Ammon's horn (tissue), 1 donor: ENCODE results near the gene NUP210.

ENCODE experiments used
- DNase-seq: peaks from one replicate; pipeline ENCODE4 v3.0.0-alpha.2; 2016; ENCODE audit warnings: low spot score

The NUP210 gene

DNA sequence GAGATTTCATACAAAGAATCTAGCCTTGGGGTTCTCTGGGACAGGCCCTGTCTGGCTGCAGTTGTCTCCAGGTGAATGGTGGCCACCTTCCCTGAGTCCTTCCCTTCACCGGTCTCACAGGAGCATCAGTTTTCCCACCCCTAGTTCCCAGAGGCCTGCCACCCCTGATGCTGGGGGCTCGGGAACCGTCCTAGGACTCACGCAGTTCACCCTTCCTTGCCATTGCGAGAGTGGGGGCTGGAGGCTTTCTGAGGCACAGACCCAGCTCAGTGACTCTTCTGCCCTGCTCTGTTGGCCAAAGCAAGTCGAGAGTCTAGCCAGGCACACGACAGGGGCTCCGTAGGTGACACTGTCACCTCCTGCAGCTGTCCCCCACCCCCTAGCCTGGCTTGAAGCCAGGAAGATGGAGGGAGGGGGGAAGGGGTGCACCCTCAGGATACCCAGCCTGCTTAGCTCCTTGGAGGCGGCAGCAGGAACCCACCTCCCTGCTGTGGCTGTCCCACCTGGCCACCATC, 130.3 kb downstream of the NUP210 start:
- no peak for DNase-seq

DNA sequence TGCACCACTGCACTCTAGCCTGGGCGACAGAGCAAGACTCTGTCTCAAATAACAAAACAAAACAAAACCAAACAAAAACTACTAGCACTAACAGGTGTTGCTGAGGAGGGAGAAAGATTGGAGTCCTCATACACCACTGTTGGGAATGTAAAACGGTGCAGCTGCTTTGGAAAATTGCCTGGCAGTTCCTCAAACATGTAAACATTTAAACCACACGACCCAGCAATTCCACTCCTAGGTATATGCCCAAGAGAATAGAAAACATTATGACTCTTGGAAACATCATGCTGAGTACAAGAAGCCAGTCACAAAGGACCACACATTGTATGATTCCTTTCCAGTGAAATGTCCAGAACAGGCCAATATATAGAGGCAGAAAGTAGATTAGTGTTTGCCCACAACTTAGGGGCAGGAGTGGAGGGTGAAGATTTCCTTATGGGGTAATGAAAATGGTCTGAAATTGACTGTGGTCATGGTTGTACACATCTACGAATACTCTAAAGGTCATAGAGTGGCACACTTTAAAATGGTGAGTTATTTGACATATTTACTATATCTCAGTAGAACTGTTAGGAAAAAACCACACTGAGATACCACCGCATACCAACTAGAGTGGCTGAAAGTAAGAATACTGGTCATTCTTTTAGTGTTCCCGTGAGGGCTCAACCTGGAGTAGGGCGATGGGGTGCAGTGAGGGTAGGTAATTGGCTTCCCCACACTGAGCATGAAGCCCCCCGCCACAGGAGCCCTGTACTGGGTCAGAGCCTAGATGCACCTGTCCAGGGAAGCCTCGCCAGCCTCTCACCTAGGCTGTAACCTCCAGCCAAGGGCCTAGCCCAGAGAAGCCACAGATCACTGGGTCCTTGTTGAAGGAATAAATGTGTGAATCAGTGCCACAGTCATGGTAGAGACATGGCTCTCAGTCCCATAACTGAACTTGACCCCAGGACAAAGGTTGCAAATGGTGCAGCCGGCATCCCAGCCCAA, 131.1 kb downstream of the NUP210 start:
- DNase-seq, result no peak

DNA sequence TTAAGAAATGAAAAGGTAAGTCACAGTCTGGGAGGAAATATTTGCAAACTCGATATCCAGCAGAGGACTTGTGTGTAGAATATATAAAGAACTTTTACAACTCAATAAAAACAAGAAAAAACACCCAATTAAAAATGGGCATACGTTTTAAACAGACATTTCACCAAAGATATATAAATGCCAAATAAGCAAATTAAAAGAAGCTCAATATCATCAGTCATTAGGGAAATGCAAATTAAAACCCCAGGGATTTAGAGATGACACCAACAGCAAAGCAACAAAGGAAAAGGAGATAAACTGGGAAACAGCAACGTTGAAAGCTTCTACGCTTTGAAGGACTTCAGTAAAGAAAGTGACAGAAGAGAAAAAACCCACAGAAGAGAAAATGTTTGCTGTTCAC, 132.3 kb downstream of the NUP210 start:
- DNase-seq, result no peak

DNA sequence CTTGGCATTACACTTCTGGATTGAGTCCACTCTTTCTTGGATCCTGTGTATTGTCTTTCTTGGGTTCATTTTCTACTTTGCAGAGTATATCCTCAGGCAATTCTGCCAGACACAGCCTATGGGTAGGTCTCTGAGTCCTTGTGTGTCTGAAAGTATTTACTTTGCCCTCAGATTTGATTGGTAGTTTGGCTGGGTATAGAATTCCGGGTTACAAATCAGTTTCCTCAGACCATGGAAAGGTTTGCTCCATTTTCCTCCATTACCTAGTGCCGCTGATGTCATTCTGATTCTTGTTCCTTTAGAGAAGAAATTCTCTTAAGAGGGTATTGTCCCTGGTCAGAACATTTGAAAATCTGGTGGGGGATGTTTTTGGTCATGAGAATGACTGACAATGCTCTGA, 133.2 kb downstream of the NUP210 start:
- no peak for DNase-seq

DNA sequence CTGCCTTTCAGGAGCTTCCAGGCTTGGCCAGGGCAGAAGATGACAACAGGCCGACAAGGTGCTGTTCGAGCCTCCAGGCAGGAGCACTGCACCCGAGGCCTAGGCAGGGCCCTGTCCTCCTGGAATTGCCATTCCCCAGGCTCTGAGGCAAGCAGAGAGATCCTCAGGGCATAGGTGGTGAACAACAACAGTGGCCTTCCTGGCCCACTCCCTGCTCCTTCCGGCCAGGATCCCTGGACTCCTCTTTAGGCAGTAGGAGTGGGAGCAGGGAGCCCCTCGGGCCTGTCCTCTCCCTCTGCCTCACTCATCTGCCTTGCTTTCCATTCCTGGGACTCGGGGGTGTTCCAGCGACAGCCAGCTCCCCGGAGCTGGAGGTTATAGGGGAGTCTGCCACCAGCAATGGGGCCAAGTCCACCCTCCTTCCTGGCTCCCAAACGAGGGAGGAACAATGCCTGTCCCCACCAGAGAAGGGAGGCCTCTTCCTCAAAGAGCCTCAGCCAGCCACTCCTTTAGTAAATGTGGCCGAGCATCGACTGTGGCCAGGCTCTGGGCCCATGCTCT, 135.0 kb downstream of the NUP210 start:
- no peak for DNase-seq

DNA sequence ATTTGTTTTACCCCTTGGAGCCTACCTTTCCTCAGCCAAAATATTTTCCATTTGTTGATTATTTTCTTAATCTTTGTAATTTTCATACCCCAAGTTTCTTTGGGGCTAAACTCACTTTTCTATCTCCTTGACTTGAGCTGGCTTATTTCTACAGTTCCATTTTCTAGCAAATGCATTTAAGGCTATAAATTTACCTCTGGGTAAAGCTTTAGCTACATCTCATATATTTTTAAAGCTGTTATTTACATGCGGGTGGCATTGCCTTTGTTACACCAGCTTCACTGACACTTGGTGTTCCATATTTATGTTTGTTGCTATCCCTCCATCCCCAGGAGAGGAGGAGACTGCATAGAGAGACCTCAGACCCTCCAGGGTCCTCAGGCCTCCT, 136.3 kb downstream of the NUP210 start:
- no peak for DNase-seq

DNA sequence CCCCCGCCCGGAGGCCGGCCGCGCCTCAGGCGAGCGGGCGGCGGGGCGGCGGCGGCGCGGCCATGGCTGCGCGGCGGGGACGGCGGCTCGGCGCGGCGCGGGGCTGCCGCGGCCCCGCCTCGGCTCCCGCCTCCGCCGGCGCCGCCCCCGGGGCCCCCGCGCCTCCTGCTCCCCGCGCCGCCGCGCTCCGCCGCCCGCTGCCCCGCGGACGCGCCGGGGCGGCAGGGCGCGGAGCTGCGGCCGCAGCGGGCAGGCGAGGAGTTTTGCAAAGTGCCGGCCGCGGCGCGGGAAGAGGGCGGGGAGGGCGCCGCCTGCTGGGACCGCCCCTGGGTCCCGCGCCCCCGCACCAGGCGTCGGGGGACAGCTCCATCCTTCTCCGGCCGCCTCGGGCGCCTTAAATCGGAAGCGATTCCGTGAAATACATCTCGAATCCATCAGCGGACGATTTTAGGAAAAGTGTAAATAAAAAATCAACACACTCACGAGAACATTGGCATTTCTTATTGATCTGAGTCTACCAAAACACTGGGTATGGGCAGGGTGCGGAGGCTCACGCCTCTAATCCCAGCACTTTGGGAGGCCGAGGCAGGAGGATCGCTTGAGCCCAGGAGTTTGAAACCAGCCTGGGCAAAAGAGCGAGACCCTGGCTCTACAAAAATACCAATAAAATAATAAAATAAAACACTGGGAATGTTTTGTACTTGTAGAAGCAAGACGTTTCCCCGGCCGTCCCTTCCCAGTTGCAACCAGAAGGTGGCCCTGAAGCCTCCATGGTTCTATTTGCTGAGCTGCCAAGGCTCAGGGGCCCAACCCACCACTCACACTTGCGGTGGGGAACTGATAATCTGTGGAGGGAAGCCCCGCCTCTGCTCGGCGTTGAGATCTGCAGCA, 136.9 kb downstream of the NUP210 start:
- no peak for DNase-seq

DNA sequence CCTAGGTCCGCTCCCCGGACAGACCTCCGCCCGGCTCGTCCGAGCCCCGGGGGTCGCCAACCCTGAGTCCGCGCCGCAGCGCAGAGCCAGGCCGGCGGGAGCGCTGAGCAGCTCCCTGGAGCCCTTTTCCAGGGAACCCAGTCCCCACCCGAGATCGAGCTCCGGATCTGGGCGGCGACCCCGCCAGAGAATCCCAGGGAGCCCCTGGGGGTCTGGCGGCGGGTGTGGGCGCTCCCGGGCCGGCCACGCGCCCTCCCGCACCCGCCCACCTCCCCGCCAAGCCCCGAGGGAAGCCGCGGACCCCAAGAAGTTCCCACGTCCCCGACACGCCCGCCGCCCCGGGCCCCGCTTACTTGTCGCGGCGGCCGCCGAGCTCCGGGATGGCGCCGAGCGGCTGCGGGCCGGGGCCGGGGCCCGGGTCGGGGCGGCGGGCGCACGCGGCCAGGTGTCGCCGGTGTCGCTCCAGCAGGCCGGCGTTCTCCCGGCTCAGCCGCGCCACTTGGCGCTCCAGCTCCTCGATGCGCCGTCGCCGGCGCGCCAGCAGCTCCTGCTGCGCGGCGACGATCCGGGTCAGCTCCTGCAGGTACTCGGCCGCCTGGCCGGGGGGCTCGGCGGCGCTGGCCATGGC, 137.7 kb downstream of the NUP210 start:
- peak; percentile 13 for DNase-seq

DNA sequence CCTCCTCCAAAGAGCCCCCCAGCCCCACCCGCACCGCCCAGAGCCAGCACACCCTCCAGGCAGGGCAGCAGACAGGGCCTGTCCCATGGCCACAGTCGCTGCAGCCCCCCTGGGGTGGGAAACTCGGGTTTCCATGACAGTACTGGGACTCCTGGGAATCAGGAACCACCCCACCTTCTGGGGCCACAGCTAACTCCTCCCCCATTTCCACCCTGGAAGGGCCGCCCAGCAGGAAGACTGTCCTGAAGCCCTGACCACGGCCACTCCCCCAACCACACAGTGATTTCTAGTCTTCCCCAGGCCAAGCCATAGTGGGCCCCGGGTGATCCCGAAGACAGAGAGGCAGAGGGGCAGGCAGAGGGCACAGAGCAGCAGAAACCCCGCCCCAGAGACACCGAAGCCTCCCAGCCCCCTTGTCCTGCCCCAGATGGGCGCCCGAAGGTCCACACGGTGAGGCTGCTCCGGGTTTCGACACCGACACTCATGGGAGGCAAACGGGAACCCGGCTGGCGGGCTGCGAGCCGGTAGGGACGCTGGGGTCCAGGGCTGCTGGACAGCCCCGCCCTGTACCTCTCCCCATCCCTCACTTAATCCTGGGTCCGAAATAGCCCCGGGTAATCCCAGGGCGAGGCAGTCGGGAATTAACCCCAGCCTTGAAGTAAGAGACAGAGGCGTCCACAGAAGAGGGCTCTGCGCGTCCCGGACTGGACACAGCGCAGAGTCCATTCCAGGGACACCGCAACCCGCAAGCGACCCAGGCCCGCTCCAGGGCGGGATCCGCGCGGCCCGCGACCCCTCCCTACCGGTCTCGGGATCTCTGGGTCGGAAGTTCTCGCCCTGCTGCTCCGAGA, 138.4 kb downstream of the NUP210 start:
- DNase-seq, result no peak

DNA sequence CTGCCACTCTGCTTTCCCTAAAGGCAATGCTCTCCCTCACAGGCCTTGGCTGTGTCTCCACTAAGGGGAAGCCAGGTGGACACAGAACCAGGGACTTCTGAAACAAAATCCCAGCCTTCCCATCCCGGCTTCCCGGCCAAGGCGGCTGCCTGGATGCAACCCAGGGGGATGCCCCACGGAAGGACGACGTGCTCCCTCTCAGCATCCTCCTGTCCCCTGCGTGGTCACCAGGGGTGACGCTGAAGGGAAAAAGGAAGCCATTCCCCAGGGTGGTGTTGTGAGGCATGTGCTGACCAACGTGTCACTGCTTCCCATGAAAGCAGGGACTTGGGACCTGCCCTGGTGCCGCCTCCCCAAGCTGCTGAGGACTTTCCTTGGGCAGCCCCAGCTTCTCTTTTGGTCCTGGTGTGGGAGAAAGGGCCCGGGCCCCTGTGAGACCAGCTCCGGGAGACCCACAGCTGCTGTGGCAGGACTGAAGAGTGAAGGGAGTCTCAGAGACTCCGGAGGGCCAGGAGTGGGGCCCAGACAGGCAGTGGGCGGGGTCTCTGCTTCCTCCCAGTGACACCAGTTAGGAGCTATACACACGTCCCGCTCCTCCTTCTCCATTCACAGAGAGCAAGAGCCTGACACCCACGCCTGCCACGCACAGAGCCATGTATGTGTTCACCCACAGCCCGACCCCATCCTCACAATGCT, 139.2 kb downstream of the NUP210 start:
- no peak for DNase-seq

DNA sequence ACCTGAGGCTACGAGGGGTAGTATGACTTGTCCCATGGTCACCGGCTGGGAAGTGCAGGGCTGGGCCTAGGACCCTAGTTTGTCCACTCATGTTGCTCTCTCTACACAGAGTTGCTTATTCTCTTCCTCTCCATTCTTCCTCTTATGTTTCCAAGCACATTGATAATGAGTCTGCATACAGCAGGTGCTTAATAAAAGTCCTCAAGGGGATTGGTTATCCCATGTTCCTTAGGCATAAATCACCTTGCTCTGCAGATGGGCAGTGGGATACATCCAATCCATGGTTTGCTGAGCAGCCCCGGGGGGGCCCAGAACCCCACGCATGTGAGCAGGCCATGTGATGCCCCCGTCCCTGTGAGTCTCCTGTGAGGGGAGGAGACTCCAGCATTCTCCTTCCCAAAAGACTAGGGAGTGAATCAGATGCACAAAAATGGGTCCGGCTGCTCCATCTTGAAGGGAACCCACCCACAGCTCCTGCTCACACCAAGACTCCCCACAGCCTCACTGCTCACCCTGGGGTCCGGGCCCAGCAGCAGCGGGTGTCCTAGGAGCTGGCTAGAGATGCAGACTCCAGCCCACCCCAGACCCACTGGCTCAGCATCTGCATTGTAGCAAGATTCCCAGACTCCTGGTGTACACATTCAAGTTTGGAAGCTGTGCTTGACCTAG, 139.9 kb downstream of the NUP210 start:
- no peak for DNase-seq

DNA sequence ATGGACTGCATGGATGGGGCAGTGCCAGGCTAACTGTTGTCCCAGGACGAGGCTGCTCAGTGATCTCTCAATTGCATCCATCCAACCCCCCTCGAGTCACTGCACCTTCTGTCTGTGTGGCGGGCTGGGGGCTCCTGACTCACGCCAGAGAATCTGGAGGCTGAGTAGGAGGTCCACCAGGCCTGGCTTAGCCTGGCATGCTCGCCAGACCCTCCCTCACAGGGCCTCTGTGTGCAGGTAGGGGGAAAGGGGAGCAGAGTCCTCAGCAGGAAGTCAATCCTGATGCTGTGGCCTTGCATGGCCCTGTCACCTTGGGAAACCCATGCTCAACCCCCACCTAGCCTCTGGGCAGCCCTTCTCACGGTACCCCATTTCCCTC, 140.6 kb downstream of the NUP210 start:
- DNase-seq, result no peak

DNA sequence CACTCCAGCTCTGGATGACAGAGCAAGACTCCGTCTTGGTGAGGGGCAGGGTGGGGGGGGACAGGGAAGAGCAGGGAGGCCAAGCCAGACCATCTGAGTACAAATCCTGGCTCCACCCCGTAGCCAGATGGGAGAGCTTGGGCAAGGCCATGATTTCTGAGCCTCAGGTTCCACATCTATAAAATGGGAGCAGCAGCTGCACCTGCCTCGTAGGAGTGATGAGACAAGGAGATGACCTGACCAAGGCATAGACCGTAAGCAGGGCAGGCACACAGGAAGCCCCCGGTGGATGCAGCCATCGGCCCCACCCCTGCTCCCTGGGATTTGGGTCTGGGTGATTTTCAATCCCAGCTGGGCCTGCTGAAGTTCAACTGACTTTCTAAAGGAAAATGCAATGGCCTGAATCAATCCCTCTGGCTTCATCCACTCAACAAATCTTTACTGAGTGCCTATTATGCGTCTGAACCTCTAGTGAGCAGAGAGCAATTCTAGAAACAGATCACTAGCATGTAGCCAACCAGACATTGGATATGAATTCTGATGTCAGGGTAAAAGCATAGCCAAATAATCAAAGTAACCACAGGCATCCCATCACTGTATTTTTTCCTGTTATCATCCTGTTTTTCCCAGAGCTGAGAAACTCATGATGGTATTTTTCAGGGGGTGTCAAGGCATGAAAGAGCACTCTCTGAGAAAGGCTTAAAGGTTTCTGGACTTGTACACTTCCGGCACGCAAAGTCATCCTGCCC, 141.2 kb downstream of the NUP210 start:
- DNase-seq, result no peak

DNA sequence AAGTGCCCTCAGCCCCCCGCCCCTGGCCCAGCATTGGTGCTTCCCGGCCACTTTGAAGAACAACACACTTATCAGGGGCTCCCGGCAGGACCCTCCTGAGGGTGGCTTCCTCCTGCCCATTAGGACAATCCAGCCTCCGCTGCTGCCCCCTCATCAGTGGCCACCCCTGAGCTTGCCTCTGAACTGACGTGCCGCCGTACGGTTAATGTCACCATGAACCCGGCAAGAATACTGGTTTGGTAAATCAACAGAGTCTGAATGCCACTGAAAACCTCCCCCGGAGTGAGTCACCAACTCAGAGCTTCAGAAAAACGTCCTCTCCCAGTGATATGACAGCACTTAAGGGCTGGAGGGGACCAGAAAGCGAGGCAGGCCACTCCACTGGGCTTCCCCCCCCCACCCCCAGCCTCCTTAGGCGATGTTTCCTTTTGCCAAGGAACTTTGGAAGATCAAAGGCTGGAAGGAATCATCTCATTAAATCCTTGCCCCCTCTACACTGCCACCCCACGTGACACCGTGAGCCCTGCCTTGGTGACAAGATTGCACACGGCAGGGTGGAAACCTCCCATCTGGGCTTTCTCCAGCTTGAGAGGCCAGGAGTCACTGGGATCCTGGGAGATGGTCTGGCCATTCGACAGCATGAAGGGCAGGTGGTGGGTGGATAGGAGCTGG, 142.1 kb downstream of the NUP210 start:
- peak; percentile 64 for DNase-seq

DNA sequence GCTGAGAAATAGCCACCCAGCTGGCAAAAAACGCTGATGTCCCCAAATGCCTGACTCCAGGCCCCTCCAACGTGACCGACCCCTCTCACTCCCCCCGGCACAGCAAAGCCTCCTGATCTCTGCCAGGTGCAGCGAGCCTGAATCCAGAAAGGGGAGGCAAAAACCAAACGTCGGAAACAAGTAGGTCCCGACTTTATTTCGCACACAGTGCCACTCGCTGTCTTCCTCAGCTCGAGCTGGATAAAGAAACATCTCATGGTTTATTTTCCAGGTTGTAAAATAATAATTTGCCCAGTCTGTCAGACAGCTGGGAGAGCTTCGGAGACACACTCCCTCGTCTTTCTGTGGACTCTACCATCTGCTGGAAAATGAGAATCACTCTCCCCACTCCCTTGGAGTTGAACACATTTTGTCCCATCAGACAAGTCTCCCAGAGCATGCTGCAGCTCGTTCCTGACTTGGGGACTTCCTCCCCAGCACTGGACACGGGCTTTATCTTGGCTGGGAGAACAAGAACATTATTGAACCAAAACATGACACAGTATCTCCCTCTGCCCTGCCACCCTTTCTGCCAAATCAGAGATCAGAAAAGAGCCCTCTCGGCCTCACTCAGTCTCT, 142.8 kb downstream of the NUP210 start:
- DNase-seq, result peak; percentile 65

DNA sequence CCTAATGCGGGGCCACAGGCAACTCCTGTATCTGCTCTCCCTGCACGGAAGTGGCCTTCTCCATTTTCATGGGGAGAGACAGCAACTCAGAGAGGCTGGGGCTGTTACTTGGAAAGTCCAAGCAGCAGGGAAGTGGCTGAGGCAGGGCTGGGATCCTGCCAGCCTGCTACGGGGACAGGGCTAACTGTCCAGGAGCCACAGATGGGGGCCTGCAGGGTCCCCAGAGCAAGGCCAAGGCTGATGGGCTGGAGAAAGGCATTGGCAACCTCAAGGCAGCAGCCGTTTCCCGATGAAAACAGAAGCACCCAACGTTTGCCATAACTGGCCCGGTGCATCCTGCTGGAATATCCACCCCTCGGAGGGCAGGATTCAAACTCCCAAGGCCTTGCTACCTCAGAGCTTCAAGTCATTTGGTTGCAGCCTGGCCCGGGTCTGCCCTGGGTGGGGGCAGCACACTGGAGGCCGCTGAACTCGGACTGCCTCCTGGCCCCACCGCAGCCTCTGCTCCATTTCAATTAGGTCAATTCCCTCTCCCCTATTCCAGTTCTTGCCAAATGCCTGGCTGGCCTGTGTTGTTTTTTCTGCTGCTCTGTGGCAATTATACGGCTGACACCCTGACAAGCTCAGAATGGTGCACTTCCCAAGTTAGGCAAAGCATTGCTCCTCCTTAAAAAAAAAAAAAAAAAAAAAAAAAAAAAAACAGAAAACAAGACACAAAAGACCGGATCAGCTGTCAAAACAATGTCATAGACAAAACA, 143.5 kb downstream of the NUP210 start:
- peak; percentile 64 for DNase-seq

DNA sequence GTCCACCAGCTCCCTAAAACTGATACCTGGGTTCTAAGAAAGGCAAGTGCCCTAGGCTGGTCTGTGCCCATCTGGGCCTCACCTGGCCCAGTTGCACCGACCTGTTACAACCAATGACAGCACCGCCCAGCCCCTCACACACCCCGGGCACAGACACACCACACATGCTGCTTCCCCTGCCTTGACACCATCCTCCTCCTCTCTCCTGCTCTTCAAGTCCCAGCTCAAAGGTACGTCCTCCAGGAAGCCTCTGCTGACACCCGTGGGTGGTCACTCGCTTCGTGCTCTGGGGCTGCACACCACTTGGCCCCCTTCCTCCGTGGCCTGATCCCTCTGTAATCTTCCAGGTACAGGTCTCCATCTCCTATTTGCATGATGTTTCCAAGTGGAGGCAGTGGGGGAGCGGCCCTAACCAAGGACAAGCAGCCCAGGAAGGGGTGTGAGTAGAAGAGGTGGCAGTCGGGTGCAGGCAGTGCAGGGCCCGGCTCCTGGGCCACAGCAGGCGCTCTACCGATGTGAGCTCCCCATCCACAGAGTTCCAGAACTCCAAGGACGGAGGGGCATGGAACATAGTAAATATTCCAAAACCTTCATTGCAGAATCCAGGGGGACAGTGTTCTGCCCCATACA, 144.6 kb downstream of the NUP210 start:
- DNase-seq, result no peak
